Spleen (tissue), 7 donors: ENCODE measurements around the gene GUCA2A.

Source experiments
- CTCF ChIP-seq, 11 experiments: fragments of 200-600 bp in 7 of 11; fragments of 450-650 bp in 4 of 11; sonication (generic) in 4 of 11; IDR thresholded peaks in 8 of 11; conservative IDR thresholded peaks in 3 of 11; 1 replicate in 7 of 11; 2 replicates in 4 of 11; pipeline versions ENCODE4 v1.4.0 to v1.8.0; 2016 to 2021; ENCODE audit warnings: antibody characterized with exemption in 11 of 11, inconsistent platforms in 4 of 11, mild to moderate bottlenecking in 1 of 11
- POLR2A ChIP-seq, 3 donors: fragments of 450-650 bp; IDR thresholded peaks; one replicate each; pipeline ENCODE4 v1.5.1; 2017; ENCODE audit warnings: antibody characterized with exemption in 3 of 3, mild to moderate bottlenecking in 1 of 3
- donor health status: DM: no; HTN: no; CAD: no; lungs with moderate emphysema.
- donor health status: DM: no; HTN: no; CAD: no.
- donor health status: DM: no; HTN: no; CAD: no.

- no peak for TF ChIP-seq CTCF (IDR thresholded peaks at IDR 0.05 in 8 of 11, conservative IDR thresholded peaks at IDR 0.05 in 3 of 11)
- no peak for TF ChIP-seq POLR2A (IDR thresholded peaks at IDR 0.05)
These were observed 6.4 kb downstream of the GUCA2A start for GRCh38 chr1:42158189-42158588.
